Fibroblast of pulmonary artery (primary cell): ENCODE results near the gene TAF12.
"Not testable (repeated sequence)": the region's sequence is repeated elsewhere in the genome, so short reads cannot be mapped to it uniquely, and the experiment has no call there.

Experiments
- DNase-seq: peaks from one replicate; pipeline ENCODE4 v3.0.0-alpha.2; 2010; ENCODE audit warnings: low read depth
- H3K4me3 ChIP-seq: replicated peaks from 2 replicates; pipeline ENCODE4 v1.5.1; 2011; ENCODE audit warnings: low read depth, mild to moderate bottlenecking, control low read depth, low read length, moderate library complexity
- TF ChIP-seq, protein P1 (sequence below): IDR thresholded peaks from 2 replicates; pipeline ENCODE4 v1.5.1; 2011; ENCODE audit warnings: mild to moderate bottlenecking, control low read depth, low read length, inconsistent platforms; ENCODE audit errors: missing control alignments

TAF12 gene

GRCh38 chr1:28642847-28643635, at the start of gene TAF12:
Gene TAF12 (minus strand): TSS chr1:28643067. CDS start chr1:28622081, 20,986 bp downstream.
- TF ChIP-seq, protein P1, sequence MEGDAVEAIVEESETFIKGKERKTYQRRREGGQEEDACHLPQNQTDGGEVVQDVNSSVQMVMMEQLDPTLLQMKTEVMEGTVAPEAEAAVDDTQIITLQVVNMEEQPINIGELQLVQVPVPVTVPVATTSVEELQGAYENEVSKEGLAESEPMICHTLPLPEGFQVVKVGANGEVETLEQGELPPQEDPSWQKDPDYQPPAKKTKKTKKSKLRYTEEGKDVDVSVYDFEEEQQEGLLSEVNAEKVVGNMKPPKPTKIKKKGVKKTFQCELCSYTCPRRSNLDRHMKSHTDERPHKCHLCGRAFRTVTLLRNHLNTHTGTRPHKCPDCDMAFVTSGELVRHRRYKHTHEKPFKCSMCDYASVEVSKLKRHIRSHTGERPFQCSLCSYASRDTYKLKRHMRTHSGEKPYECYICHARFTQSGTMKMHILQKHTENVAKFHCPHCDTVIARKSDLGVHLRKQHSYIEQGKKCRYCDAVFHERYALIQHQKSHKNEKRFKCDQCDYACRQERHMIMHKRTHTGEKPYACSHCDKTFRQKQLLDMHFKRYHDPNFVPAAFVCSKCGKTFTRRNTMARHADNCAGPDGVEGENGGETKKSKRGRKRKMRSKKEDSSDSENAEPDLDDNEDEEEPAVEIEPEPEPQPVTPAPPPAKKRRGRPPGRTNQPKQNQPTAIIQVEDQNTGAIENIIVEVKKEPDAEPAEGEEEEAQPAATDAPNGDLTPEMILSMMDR, result no peak
- H3K4me3 ChIP-seq, result peak within 1 kb of the TSS; percentile 82
- peak; percentile 96 for DNase-seq

DNA sequence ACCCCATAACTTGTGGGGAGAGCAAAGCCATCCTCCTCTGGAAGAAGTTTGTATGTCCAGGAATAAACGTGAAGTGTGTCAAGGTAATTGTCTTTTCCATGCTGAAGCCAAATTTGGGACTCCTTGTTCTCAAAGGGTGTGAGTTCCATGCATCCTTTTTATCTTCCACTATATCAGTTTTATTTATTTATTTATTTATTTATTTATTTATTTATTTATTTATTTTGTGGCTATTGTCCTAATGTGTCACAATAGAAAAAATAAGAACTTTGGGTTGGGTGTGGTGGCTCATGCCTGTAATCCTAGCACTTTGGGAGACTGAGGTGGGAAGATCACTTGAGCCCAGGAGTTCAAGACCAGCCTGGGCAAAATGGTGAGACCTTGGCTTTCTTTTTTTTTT, 48.8 kb upstream of the TAF12 start:
- DNase-seq, H3K4me3 ChIP-seq: not testable (repeated sequence)

DNA sequence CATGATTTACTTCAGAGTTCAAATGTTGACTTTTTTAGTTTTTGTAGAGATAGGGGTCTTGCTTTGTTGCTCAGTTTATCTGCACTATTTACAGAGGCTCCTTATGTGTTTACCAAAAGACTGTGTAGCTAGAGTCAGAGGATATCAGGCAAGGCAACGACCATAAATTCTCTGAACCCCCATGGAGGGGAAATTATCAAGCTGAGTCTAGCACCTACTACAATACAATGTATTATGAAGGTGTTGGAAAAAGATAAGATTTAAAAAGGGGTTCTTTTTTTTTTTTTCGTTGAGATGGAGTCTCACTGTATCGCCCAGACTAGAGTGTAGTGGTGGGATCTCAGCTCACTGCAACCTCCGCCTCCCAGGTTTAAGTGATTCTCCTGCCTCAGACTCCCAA, 42.1 kb upstream of the TAF12 start:
- TF ChIP-seq, protein P1, result no peak
- DNase-seq, result no peak
- no peak overlapping the region for H3K4me3 ChIP-seq

GRCh38 chr1:28682840-28683239, 40.0 kb upstream of the TAF12 start:
- H3K4me3 ChIP-seq, result no peak overlapping the region
- no peak for DNase-seq
- TF ChIP-seq, protein P1, result no peak

GRCh38 chr1:28680151-28680550, 37.3 kb upstream of the TAF12 start:
- TF ChIP-seq, protein P1, result no peak
- H3K4me3 ChIP-seq, result no peak overlapping the region
- DNase-seq, result no peak

DNA sequence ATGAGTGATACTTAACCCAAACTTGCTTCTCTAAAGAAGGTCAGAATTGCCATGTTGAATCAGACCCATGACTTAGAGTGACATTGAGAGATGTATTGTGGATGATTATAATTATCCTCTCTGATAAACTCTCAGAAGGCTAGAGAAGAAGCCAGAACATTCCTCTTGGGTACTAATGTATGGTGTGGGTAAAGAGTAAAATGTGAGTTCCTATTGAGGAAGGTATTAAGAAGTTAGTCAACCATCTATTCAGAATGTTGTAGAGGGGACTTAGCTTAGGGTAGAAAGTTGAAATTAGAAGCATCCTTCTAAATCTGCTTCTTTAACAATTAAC, 33.0 kb upstream of the TAF12 start:
- no peak overlapping the region for H3K4me3 ChIP-seq
- TF ChIP-seq, protein P1, result no peak
- DNase-seq, result no peak

DNA sequence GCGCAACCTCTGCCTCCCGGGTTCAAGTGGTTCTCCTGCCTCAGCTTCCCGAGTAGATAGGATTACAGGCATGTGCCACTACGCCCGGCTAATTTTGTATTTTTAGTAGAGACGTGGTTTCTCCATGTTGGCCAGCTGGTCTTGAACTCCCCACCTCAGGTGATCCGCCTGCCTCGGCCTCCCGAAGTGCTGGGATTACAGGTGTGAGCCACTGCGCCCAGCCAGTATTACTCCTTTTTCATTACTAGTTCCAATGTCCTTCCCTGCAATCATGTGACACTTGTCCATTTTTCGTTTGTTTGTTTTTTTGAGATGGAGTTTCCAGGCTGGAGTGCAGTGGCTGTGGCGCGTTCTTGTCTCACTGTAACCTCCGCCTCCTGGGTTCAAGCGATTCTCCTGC, 30.1 kb upstream of the TAF12 start:
- H3K4me3 ChIP-seq, DNase-seq: not testable (repeated sequence)

DNA sequence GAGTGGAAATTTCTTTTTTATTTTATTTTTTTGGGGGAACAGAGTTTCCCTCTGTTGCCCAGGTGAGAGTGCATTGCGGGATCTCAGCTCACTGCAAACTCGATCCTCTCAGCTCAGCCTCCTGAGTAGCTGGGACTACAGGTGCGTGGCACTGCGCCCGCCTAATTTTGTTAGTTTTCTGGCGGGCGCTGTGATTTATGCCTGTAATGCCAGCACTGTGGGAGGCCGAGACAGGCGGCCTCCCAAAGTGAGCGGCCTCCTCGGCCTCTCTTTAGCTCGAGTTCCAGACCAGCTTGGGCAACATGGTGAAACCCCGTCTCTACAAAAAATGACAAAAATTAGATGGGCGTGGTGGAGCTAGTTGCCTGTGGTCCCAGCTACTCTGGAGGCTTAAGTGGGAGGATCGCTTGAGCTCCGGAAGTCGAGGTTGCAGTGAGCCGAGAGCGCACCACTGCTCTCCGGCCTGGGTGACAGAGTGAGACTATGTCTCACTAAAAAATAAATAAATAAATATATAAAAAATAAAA, 28.4 kb upstream of the TAF12 start:
- no peak overlapping the region for H3K4me3 ChIP-seq
- DNase-seq, result no peak
- TF ChIP-seq, protein P1, result no peak
